BJ (cell line): ENCODE data around the gene RIT2. TPM values are rescaled to one million over a fixed set of nuclear protein-coding genes. Genes with fewer than 3 reads are reported as not detected.

Source experiments
- CTCF ChIA-PET: fragments of 350-600 bp; formaldehyde crosslinking; extraction: SDS; loops from one replicate; lab custom pipeline; 2021; ENCODE audit warnings: antibody characterized with exemption, inconsistent platforms; lab: Yijun Ruan, JAX
- POLR2A ChIA-PET: fragments of 300-600 bp; sonication (Branson Sonifier 250); formaldehyde crosslinking; extraction: SDS; loops from one replicate; lab custom pipeline; 2021; ENCODE audit warnings: antibody characterized with exemption; lab: Charles Lee
- DNase-seq: peaks from one replicate; pipeline ENCODE4 v3.0.0-alpha.2; 2011; ENCODE audit warnings: low read depth
- H3K27me3 ChIP-seq: 2 replicates; pipeline ENCODE4 v1.6.0; 2011; ENCODE audit warnings: low read length; ENCODE audit not compliant: control insufficient read depth, insufficient read depth
- H3K36me3 ChIP-seq: 2 replicates; pipeline ENCODE4 v1.5.1; 2011; ENCODE audit warnings: low read length; ENCODE audit not compliant: control insufficient read depth, insufficient read depth
- H3K4me3 ChIP-seq: 2 replicates; pipeline ENCODE4 v1.5.1; 2011; ENCODE audit warnings: low read depth, mild to moderate bottlenecking, control low read depth, low read length
- CTCF ChIP-seq: IDR thresholded peaks from 2 replicates; pipeline ENCODE4 v1.5.1; 2011; ENCODE audit warnings: low read depth, mild to moderate bottlenecking, control low read depth, inconsistent platforms, low read length, moderate library complexity; ENCODE audit not compliant: insufficient read depth
- polyA plus RNA-seq: library from polyadenylated mRNA; depleted of rRNA; stranded (reverse); fragments of >200 nt; gene quantifications from 2 replicates; pipeline ENCODE4 v1.2.3, GENCODE V29; 2011

Gene RIT2
- polyA plus RNA-seq, 1 experiment = not detected

GRCh38 chr18:43061318-43061717 lies 54.2 kb downstream of the RIT2 start:
- ChIA-PET CTCF (no interaction called here), POLR2A (no interaction called here)
- Histone ChIP-seq H3K36me3 (no peaks in the 10 kb centered on the region), H3K4me3 (no peak overlapping the region), H3K27me3 (no peaks in the 10 kb centered on the region)
- DNase-seq = no peak
- TF ChIP-seq CTCF = no peak

- ChIA-PET CTCF (no interaction called here), POLR2A (no interaction called here)
- no peak overlapping the region for H3K4me3 ChIP-seq
- no peaks in the 10 kb centered on the region for H3K36me3 ChIP-seq
- no peaks in the 10 kb centered on the region for H3K27me3 ChIP-seq
- no peak for DNase-seq
- no peak for TF ChIP-seq CTCF
These were observed 55.5 kb downstream of the RIT2 start for GRCh38 chr18:43060020-43060419.

- no peak for TF ChIP-seq CTCF
- ChIA-PET POLR2A (no interaction called here), CTCF (interaction anchor here (0.8 kb wide), 1 partner anchor 941 kb away, joined by 3 read pairs; no protein-coding TSS in a partner anchor)
- no peak for DNase-seq
- no peaks in the 10 kb centered on the region for H3K27me3 ChIP-seq
- H3K4me3 ChIP-seq = no peak overlapping the region
- no peaks in the 10 kb centered on the region for H3K36me3 ChIP-seq
These were observed 60.5 kb downstream of the RIT2 start for GRCh38 chr18:43054815-43055519.

GRCh38 chr18:43049021-43049420 lies 66.5 kb downstream of the RIT2 start:
- H3K4me3 ChIP-seq = no peak overlapping the region
- H3K27me3 ChIP-seq = no peaks in the 10 kb centered on the region
- no peaks in the 10 kb centered on the region for H3K36me3 ChIP-seq
- ChIA-PET POLR2A (no interaction called here), CTCF (no interaction called here)
- no peak for DNase-seq
- TF ChIP-seq CTCF = no peak

- ChIA-PET CTCF (no interaction called here), POLR2A (no interaction called here)
- Histone ChIP-seq H3K27me3 (no peaks in the 10 kb centered on the region), H3K4me3 (no peak overlapping the region), H3K36me3 (no peaks in the 10 kb centered on the region)
- no peak for DNase-seq
- TF ChIP-seq CTCF = no peak
These were observed 69.2 kb downstream of the RIT2 start for GRCh38 chr18:43046322-43046721.
